Measurements from ENCODE around the gene H3-3A.

- TF ChIP-seq CTCF (IDR thresholded peaks at IDR 0.05; ENCODE audit: low read depth, low read length) (no peak), POLR2A (IDR thresholded peaks at IDR 0.05; ENCODE audit: extremely low read depth, insufficient read length) (no peak), MAX (IDR thresholded peaks at IDR 0.05; ENCODE audit: low read depth, low read length) (no peak), MYC (IDR thresholded peaks at IDR 0.05; ENCODE audit: low read depth, low read length) (no peak)
These were observed 11.2 kb upstream of the H3-3A start for GRCh38 chr1:226051365-226051764.
